HFFc6 (cell line): Measurements from ENCODE around the gene ADAP1. TPM values are rescaled to one million over a fixed set of nuclear protein-coding genes. Genes with fewer than 3 reads are reported as not detected.

ENCODE experiments used
- DNase-seq: peaks from one replicate; pipeline ENCODE4 v3.0.0-alpha.2; 2018
- H3K27ac Mint-ChIP-seq: 2 replicates; pipeline ENCODE4 v1.8.0; 2020; ENCODE audit warnings: mild to moderate bottlenecking, mixed read lengths
- H3K27me3 Mint-ChIP-seq: 2 replicates; pipeline ENCODE4 v1.8.0; 2021; ENCODE audit warnings: mild to moderate bottlenecking, moderate library complexity, mixed read lengths; ENCODE audit not compliant: insufficient read depth
- H3K36me3 Mint-ChIP-seq: 2 replicates; pipeline ENCODE4 v1.8.0; 2021; ENCODE audit warnings: low read depth, mixed read lengths
- H3K4me1 Mint-ChIP-seq: 2 replicates; pipeline ENCODE4 v1.8.0; 2020; ENCODE audit warnings: low read depth, mixed read lengths
- H3K4me3 Mint-ChIP-seq: 2 replicates; pipeline ENCODE4 v1.8.0; 2020; ENCODE audit warnings: mild to moderate bottlenecking, moderate library complexity, mixed read lengths
- H3K9me3 Mint-ChIP-seq: 2 replicates; pipeline ENCODE4 v1.8.0; 2020; ENCODE audit warnings: mild to moderate bottlenecking, mixed read lengths
- CTCF ChIP-seq: fragments of 200-600 bp; sonication (generic); IDR thresholded peaks from 2 replicates; pipeline ENCODE4 v1.5.0; 2021; ENCODE audit warnings: antibody characterized with exemption, mild to moderate bottlenecking
- total RNA-seq, 6 experiments: library from RNA; stranded (reverse); fragmentation: NEBNext Ultra II Directional; extraction: Animal tissue kit (Norgen Biotek cat#: 25700); gene quantifications; 2 replicates in 1 of 6; 3 replicates in 5 of 6; pipeline ENCODE4 v1.2.3, GENCODE V29; 2021

Gene ADAP1
- total RNA-seq, 6 experiments from 2014 or later = 0.64 to 1.1 (median 0.90) TPM

GRCh38 chr7:918118-918425 is 36.4 kb downstream of the ADAP1 start:
- no peak overlapping the region for H3K4me3 Mint-ChIP-seq
- H3K27me3 Mint-ChIP-seq = peaks cover 3% of the 10 kb centered on the region
- H3K9me3 Mint-ChIP-seq = no peaks in the 10 kb centered on the region
- H3K27ac Mint-ChIP-seq = no peak overlapping the region
- H3K4me1 Mint-ChIP-seq = no peaks in the 10 kb centered on the region
- DNase-seq = no peak
- no peak for TF ChIP-seq CTCF
- no peaks in the 10 kb centered on the region for H3K36me3 Mint-ChIP-seq

GRCh38 chr7:917255-918117 is 37.0 kb downstream of the ADAP1 start:
- no peaks in the 10 kb centered on the region for H3K9me3 Mint-ChIP-seq
- H3K4me1 Mint-ChIP-seq = no peaks in the 10 kb centered on the region
- H3K27ac Mint-ChIP-seq = no peak overlapping the region
- no peak overlapping the region for H3K4me3 Mint-ChIP-seq
- no peak for DNase-seq
- H3K36me3 Mint-ChIP-seq = no peaks in the 10 kb centered on the region
- H3K27me3 Mint-ChIP-seq = peaks cover 3% of the 10 kb centered on the region
- TF ChIP-seq CTCF = no peak

GRCh38 chr7:916291-916941 is 38.1 kb downstream of the ADAP1 start:
- Mint-ChIP-seq H3K9me3 (no peaks in the 10 kb centered on the region), H3K36me3 (no peaks in the 10 kb centered on the region), H3K4me3 (no peak overlapping the region), H3K27ac (no peak overlapping the region), H3K27me3 (peaks cover 3% of the 10 kb centered on the region), H3K4me1 (no peaks in the 10 kb centered on the region)
- no peak for TF ChIP-seq CTCF
- DNase-seq = no peak

GRCh38 chr7:915291-916218 is 38.9 kb downstream of the ADAP1 start:
- Mint-ChIP-seq H3K27me3 (no peaks in the 10 kb centered on the region; the same call in none of the 2 replicates), H3K4me3 (no peak overlapping the region), H3K27ac (no peak overlapping the region)

More at GRCh38 chr7:915291-916218, 38.9 kb downstream of the ADAP1 start:
- no peaks in the 10 kb centered on the region for H3K4me1 Mint-ChIP-seq
- H3K9me3 Mint-ChIP-seq = no peaks in the 10 kb centered on the region
- no peaks in the 10 kb centered on the region for H3K36me3 Mint-ChIP-seq
- no peak for TF ChIP-seq CTCF
- DNase-seq = no peak
